ENCODE measurements around the gene PRR16.

DNA sequence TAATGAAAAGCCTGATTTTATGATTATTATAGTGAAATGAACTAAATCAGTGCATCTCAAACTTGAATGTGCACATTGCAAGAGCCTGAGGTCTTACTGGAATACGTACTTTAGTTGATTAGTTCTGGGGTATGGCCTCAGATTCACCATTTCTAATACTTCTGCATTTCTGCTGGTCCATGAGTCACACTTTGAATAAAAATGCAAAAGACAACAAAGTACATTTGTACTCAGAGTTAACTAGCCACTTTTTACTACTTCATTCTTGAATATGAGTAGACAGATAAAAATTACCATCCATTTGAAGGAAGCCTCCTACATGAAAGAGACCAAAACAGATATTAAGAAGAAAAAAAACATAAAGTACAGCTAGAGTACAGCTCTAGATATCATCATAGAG, 27.1 kb upstream of the PRR16 start:
- TF ChIP-seq ZFP30 (CRISPR knock-in tag; IDR thresholded peaks at IDR 0.05) (no peak), CSDC2 (CRISPR knock-in tag; IDR thresholded peaks at IDR 0.05) (no peak), ARNTL (CRISPR knock-in tag; IDR thresholded peaks at IDR 0.05; ENCODE audit: borderline replicate concordance, low read depth) (no peak), ZFP3 (CRISPR knock-in tag; IDR thresholded peaks at IDR 0.05) (no peak)
- TF ChIP-seq, protein P1, sequence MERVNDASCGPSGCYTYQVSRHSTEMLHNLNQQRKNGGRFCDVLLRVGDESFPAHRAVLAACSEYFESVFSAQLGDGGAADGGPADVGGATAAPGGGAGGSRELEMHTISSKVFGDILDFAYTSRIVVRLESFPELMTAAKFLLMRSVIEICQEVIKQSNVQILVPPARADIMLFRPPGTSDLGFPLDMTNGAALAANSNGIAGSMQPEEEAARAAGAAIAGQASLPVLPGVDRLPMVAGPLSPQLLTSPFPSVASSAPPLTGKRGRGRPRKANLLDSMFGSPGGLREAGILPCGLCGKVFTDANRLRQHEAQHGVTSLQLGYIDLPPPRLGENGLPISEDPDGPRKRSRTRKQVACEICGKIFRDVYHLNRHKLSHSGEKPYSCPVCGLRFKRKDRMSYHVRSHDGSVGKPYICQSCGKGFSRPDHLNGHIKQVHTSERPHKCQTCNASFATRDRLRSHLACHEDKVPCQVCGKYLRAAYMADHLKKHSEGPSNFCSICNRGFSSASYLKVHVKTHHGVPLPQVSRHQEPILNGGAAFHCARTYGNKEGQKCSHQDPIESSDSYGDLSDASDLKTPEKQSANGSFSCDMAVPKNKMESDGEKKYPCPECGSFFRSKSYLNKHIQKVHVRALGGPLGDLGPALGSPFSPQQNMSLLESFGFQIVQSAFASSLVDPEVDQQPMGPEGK (CRISPR knock-in tag; IDR thresholded peaks at IDR 0.05; ENCODE audit: borderline replicate concordance): no peak
